Skeletal muscle tissue (tissue), 4 donors: Measurements from ENCODE around the gene ANKLE2. TPM values are rescaled to one million over a fixed set of nuclear protein-coding genes. Genes with fewer than 3 reads are reported as not detected.
A peak's percentile ranks its signal among the peaks of the same experiment; 100 is the strongest.

ENCODE experiments used
- H3K27ac ChIP-seq: one replicate; pipeline ENCODE4 v1.7.0; 2013; ENCODE audit warnings: mild to moderate bottlenecking, low read depth, low read length, inconsistent platforms
- H3K27me3 ChIP-seq, 3 donors: one replicate each; pipeline ENCODE4 v1.7.0; 2013; ENCODE audit warnings: low read length in 3 of 3; ENCODE audit not compliant: control insufficient read depth in 3 of 3, insufficient read depth in 3 of 3
- H3K36me3 ChIP-seq, 3 donors: one replicate each; pipeline ENCODE4 v1.7.0; 2013; ENCODE audit warnings: low read length in 3 of 3; ENCODE audit not compliant: control insufficient read depth in 3 of 3, insufficient read depth in 3 of 3
- H3K4me1 ChIP-seq, 3 donors: one replicate each; pipeline ENCODE4 v1.7.0; 2013; ENCODE audit warnings: low read length in 3 of 3, mild to moderate bottlenecking in 3 of 3; ENCODE audit not compliant: control insufficient read depth in 3 of 3, insufficient read depth in 3 of 3
- H3K4me3 ChIP-seq, 3 donors: one replicate each; pipeline ENCODE4 v1.7.0; 2013; ENCODE audit warnings: low read length in 3 of 3
- H3K9ac ChIP-seq, 3 donors: one replicate each; pipeline ENCODE4 v1.7.0; 2013; ENCODE audit warnings: low read length in 3 of 3, mild to moderate bottlenecking in 3 of 3, moderate library complexity in 2 of 3, low read depth in 1 of 3
- H3K9me3 ChIP-seq, 3 donors: one replicate each; pipeline ENCODE4 v1.7.0; 2013; ENCODE audit warnings: low read length in 3 of 3; ENCODE audit not compliant: control insufficient read depth in 3 of 3
- total RNA-seq: library from RNA; depleted of rRNA; stranded (reverse); fragments of >200 nt; gene quantifications from one replicate; pipeline ENCODE4 v1.2.3, GENCODE V29; 2014
- donor health status: Osteomylitis.

ANKLE2 gene
- total RNA-seq, 1 donor from 2014 or later = 28.7 TPM

DNA sequence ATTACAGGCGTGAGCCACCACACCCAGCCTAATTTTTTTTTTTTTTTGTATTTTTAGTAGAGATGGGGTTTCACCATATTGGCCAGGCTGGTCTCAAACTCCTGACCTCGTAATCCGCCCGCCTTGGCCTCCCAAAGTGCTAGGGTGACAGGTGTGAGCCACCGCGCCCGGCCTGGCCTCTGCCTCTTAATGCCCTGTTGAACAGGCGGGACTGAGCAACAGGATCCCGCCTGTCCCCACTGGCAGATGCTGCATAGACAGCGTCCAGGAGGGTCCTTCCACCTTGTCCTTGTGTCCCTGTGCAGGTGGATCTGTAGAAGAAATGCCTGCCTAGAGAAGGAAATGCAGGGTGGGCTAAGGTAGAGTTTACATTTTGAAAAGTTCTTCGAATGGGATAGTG is 45.3 kb downstream of the ANKLE2 start:
- Histone ChIP-seq H3K27ac (no peak overlapping the region), H3K4me3 (no peak overlapping the region), H3K27me3 (no peaks in the 10 kb centered on the region), H3K9me3 (no peaks in the 10 kb centered on the region), H3K9ac (no peak overlapping the region), H3K36me3 (peaks cover 40 to 41% (median 41%) of the 10 kb centered on the region in 3 donors), H3K4me1 (peaks cover 4 to 6% (median 5%) of the 10 kb centered on the region in 3 donors)

DNA sequence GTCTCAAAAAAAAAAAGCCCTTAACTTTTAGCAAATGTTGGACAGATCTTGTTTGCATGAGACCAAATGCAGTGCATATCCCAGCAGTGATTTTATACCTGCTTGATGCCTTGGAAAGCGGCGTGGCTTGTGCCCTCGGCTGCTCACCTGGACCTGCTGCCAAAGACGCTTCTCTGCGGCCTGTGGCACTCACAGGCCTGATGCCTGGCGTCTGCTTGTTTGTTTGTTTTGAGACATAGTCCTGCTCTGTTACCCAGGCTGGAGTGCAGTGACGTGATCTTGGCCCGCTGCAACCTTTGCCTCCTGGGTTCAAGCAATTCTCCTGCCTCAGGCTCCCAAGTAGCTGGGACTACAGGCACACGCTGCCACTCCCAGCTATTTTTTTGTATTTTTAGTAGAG is 45.8 kb downstream of the ANKLE2 start:
- Histone ChIP-seq H3K9me3 (no peaks in the 10 kb centered on the region), H3K27me3 (no peaks in the 10 kb centered on the region), H3K27ac (no peak overlapping the region), H3K4me1 (peaks cover 5 to 10% (median 7%) of the 10 kb centered on the region in 3 donors), H3K9ac (no peak overlapping the region), H3K36me3 (peaks cover 35 to 37% (median 37%) of the 10 kb centered on the region in 3 donors), H3K4me3 (no peak overlapping the region)

GRCh38 chr12:132713123-132713522 is 48.5 kb downstream of the ANKLE2 start:
- H3K4me3 ChIP-seq = no peak overlapping the region
- H3K36me3 ChIP-seq = peaks cover 16 to 22% (median 21%) of the 10 kb centered on the region in 3 donors
- H3K9ac ChIP-seq = no peak overlapping the region

GRCh38 chr12:132711080-132711843 is 50.4 kb downstream of the ANKLE2 start:
- no peak overlapping the region for H3K27ac ChIP-seq
- H3K36me3 ChIP-seq = peaks cover 7 to 10% (median 9%) of the 10 kb centered on the region in 3 donors
- no peaks in the 10 kb centered on the region for H3K27me3 ChIP-seq
- peaks cover 10 to 15% (median 11%) of the 10 kb centered on the region in 3 donors for H3K4me1 ChIP-seq
- peak overlapping the region; percentile 74 to 91 (median 83) for H3K9ac ChIP-seq
- H3K4me3 ChIP-seq = peak overlapping the region; percentile 74 to 91 (median 89)
- no peaks in the 10 kb centered on the region for H3K9me3 ChIP-seq

More at GRCh38 chr12:132713123-132713522, 48.5 kb downstream of the ANKLE2 start:
- H3K9me3 ChIP-seq = no peaks in the 10 kb centered on the region
- no peaks in the 10 kb centered on the region for H3K27me3 ChIP-seq
- no peak overlapping the region for H3K27ac ChIP-seq
- peaks cover 10 to 15% (median 11%) of the 10 kb centered on the region in 3 donors for H3K4me1 ChIP-seq

GRCh38 chr12:132710405-132711079 is 51.1 kb downstream of the ANKLE2 start, which contains the start of gene PGAM5:
TSS of gene PGAM5 (plus strand) at chr12:132710842. CDS start at chr12:132710877, 35 bp downstream.
- Histone ChIP-seq H3K27ac (peak within 1 kb of the TSS; percentile 77), H3K9me3 (no peaks in the 10 kb centered on the region), H3K9ac (peak within 1 kb of the TSS; percentile 74 to 94 (median 91)), H3K36me3 (peaks cover 3 to 9% (median 7%) of the 10 kb centered on the region in 3 donors), H3K27me3 (no peaks in the 10 kb centered on the region), H3K4me3 (peak within 1 kb of the TSS; percentile 74 to 91 (median 89)), H3K4me1 (peaks cover 10 to 15% (median 11%) of the 10 kb centered on the region in 3 donors)

DNA sequence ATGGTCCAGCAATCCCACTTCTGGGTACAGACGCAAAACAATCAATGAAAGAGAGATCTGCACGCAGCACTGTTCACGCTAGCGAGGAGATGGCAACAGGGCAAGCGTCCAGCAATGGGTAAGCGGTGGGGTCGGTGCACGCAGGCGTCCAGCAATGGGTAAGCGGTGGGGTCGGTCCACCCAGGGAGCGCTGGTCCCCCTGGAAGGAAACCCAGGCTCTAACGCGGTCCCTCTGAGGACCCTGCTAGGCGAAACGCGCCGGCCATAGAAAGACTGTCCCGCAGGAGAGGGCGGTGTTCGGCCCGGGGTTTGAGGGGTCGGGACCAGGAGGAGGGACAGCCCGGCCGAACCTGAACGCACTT is 51.6 kb downstream of the ANKLE2 start:
- Histone ChIP-seq H3K9ac (peak overlapping the region; percentile 73 to 94 (median 91)), H3K9me3 (no peaks in the 10 kb centered on the region), H3K27me3 (no peaks in the 10 kb centered on the region), H3K4me3 (peak overlapping the region; percentile 74 to 91 (median 89)), H3K36me3 (peaks cover 3 to 9% (median 6%) of the 10 kb centered on the region in 3 donors), H3K4me1 (peaks cover 10 to 15% (median 11%) of the 10 kb centered on the region in 3 donors), H3K27ac (peak overlapping the region; percentile 77)

- H3K36me3 ChIP-seq = peaks cover 8 to 16% (median 9%) of the 10 kb centered on the region in 3 donors
- H3K4me3 ChIP-seq = no peak overlapping the region
- peaks cover 10 to 15% (median 11%) of the 10 kb centered on the region in 3 donors for H3K4me1 ChIP-seq
- no peak overlapping the region for H3K9ac ChIP-seq
- H3K27ac ChIP-seq = no peak overlapping the region
- H3K9me3 ChIP-seq = no peaks in the 10 kb centered on the region
- no peaks in the 10 kb centered on the region for H3K27me3 ChIP-seq
These were observed 53.5 kb downstream of the ANKLE2 start for GRCh38 chr12:132708150-132708549.

DNA sequence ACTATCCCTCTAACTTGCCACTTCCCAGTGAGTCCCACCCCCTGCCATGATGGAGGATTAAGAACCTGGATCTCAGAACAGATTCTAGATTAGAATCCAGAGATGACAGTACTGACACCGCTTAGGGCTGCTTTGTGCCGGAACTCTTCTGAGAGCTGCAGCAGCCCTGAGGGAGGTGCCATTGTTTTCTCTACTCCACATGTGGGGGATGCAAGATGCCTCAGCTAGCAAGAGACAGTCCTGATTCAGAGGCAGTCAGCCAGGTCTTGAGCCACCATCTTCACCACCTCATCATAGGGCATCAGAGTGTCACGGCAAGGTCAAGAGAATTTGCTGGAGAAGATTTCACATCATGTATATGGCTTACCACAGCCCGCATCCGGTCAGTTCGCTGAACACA is 54.4 kb downstream of the ANKLE2 start:
- no peaks in the 10 kb centered on the region for H3K9me3 ChIP-seq
- H3K4me3 ChIP-seq = no peak overlapping the region
- H3K27me3 ChIP-seq = no peaks in the 10 kb centered on the region
- H3K9ac ChIP-seq = no peak overlapping the region
- peaks cover 10 to 15% (median 11%) of the 10 kb centered on the region in 3 donors for H3K4me1 ChIP-seq
- H3K27ac ChIP-seq = no peak overlapping the region
- peaks cover 8 to 16% (median 13%) of the 10 kb centered on the region in 3 donors for H3K36me3 ChIP-seq

DNA sequence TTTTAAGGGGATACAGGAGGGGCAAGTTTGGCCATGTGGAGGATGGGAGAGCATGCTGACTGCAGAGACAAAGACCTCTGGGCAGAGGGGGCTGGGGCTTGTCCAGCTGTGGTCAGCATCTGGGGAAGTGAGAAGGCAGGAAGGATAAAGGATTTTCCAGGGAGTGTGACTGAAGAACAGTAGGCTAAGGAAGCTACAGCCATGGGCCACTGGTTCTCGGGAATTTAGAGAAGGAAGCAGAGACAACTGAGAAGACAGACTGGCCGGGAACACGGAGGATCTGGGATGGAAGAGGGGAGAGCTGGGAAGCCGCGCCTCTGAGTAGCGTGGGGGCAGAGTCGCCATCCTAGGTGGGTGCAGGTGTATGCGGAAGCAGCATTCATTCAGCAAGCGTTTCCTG is 58.0 kb downstream of the ANKLE2 start:
- Histone ChIP-seq H3K27ac (no peak overlapping the region), H3K9ac (no peak overlapping the region), H3K9me3 (no peaks in the 10 kb centered on the region), H3K27me3 (no peaks in the 10 kb centered on the region), H3K36me3 (peaks cover 13 to 24% (median 24%) of the 10 kb centered on the region in 3 donors), H3K4me1 (no peaks in the 10 kb centered on the region), H3K4me3 (no peak overlapping the region)

DNA sequence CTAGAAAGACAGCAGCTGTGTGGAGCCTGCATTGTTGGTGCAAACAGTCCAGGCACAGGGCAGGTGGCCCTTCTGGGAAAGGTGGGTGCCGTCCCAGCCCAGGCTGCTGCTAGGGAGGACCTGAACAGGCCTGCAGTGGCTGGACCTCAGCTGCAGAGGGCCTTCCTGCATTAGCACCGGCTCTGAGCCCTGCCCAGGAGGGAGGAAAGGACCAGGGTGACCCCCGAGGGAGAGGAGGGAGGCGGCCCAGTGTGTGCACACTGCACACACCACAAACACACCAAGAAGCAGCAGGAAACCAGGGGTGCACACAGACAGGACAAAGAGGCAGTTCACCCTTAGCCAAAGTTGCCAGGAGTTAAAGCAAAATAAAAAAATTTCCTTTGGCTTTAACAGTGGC is 59.0 kb downstream of the ANKLE2 start:
- H3K4me1 ChIP-seq = no peaks in the 10 kb centered on the region
- H3K27ac ChIP-seq = no peak overlapping the region
- no peaks in the 10 kb centered on the region for H3K27me3 ChIP-seq
- no peaks in the 10 kb centered on the region for H3K9me3 ChIP-seq
- H3K4me3 ChIP-seq = no peak overlapping the region
- peaks cover 16 to 27% (median 27%) of the 10 kb centered on the region in 3 donors for H3K36me3 ChIP-seq
- no peak overlapping the region for H3K9ac ChIP-seq
